GM19455 (cell line): Measurements from ENCODE around the gene C16orf86.

Experiments
- ATAC-seq: cut with Tn5 transposase; IDR thresholded peaks from one replicate; pipeline ENCODE4 v1.9.1; 2021; ENCODE audit not compliant: unreplicated experiment

The C16orf86 gene, protein sequence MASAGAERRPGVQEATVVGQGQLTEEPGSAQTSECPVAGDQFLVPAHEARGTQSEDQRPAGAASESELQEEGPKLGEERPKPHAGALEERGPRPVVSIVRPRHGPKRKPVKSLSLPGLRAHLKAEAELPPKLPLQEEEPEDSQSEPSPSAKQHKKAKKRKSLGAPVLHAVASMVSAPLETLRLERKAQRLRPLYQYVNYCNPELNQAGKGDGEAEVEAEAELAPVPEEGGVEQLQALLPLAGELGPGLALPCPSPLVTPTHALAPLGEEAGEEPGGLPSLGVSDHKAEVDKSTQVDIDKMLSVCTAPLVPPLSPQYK

DNA sequence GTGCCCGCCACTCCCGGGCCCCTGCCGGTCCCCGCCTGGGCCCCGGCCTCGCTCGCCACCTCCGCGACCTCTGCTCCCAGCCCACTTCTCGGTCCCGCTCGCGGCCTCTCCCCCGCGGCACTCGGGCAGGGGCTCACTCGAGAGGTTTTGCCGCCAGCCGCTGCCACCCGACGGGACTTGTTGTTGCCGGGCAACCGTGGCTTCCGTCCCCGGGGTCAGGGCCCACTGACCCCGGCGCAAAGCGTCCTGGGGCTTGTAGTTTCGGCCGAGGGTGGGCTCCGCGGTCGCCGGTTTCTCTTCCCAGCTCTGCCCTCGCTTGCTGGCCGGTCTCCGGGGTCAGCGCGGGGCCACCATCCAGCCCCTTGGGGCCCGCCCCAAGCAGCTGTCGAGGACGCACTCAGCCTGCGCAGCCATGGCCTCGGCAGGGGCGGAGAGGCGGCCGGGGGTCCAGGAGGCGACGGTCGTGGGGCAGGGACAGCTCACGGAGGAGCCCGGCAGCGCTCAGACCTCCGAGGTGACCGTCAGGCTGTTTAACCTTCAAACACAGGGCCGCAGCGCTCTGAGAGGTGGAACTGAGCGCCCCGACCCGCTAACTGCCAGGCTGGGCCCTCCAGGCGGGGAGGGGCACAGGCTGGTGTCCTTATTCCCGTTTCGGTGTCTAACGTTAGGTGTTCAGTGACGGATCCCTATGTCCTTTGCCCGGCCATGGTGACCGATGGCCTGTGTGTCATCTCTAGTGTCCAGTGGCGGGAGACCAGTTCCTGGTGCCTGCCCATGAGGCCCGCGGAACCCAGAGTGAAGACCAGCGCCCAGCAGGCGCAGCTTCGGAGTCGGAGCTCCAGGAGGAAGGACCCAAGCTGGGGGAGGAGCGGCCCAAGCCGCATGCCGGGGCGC lies at the start of gene C16orf86, which contains the start of gene ENKD1:
Gene C16orf86, plus strand, starts transcription at position 256 of the 894 bp plus-strand sequence. Its CDS starts 157 bp downstream, at position 413.
Gene ENKD1, minus strand, starts transcription at position 192 of the 894 bp plus-strand sequence. CDS start 308 bp downstream, outside the sequence.
- ATAC-seq = peak; percentile 60

- ATAC-seq = no peak
Observed at GRCh38 chr16:67628216-67628615, 38.4 kb upstream of the C16orf86 start.

DNA sequence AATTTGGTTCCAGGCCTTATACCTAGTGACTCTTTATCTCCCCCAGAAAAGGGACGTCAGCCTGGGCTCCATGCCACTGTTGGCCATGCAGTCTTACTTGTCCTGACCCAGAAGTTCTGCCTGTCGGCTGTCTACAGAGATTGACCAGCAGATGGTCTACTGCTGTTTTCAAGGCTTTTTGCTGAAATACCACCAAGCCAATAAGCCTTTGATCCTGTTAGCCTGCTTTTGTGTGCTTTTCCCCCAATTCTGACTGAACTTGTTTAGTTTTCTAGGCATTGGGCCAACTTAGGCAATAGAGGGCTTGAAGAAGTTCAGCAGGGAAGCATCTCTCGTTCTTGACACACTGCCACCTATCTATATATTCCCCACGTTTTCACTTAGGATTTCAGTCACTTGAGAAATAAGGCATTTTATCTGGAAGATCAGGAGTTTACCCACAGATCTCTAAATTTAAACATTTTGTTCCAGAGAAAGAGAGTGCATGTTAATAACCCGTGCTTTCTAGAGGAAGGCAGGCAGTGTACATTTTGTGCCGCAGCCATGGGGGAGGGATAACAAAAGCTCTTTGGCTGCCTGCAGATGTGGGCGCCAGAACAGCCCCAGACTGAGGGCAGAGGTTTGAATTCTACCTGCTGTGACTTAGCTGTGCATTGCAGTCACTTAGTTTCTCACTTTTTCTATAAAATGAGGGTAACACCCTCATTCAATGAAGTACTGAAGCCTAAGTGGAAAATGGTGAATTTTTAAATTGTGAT lies 34.0 kb upstream of the C16orf86 start:
- ATAC-seq = no peak

DNA sequence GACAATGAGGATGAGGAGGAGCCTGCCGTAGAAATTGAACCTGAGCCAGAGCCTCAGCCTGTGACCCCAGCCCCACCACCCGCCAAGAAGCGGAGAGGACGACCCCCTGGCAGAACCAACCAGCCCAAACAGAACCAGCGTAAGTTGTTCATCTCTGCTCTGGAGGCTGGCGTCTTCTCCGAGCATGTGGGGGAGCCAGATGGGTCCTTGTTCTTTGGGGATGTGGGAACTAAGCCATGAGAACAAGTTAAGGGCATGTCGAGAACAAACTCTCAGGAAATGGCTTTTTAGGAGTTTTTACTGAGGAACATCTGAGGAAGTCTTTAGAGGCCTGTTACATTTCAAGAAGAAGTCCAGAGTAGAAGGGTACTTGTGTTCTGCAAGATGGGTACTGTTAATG lies 29.9 kb upstream of the C16orf86 start:
- ATAC-seq = no peak

DNA sequence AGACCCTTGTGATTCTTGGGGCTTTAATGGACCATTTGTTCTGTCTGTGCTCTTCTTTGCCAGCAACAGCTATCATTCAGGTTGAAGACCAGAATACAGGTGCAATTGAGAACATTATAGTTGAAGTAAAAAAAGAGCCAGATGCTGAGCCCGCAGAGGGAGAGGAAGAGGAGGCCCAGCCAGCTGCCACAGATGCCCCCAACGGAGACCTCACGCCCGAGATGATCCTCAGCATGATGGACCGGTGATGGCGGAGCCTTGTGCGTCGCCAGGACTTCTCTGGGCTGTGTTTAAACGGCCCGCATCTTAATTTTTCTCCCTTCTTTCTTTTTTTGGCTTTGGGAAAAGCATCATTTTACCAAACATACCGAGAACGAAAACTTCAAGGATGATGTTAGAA lies 29.0 kb upstream of the C16orf86 start:
- ATAC-seq = no peak

- ATAC-seq = no peak
Observed at GRCh38 chr16:67641779-67642708, 24.6 kb upstream of the C16orf86 start.

GRCh38 chr16:67644038-67644437 lies 22.6 kb upstream of the C16orf86 start:
- ATAC-seq = no peak

DNA sequence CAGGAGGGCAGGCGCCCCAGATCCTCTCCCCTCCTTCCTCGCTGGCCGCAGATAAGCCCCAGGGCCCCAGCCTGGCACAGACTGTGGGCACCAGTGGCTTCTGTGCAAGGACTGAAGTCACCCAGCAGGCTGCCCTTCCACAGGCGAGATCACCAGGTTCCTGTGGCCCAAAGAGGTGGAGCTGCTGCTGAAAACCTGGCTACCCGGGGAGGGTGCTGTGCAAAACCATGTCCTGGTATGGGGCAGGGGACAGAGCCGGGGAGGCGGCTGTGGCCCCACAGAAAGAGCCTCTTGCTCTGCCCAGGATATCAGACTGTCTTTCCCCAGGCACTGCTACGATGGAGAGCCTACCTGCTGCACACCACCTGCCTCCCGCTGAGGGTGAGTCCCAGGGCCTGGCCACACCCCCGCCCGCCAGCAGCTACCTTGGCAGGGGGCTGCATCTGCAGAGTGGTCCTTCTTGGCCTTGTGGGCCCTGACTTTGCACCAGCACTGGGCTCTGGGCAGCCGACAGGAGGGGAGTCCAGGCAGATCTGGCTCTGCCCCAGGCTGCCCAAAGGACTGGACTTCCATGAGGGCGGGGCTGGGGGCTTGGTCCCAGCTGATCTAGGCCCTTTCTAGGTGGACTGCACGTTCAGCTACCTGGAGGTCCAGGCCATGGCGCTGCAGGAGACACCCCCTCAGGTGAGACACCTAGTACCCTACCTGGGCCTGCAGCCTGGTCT lies 21.1 kb upstream of the C16orf86 start:
- peak; percentile 6 for ATAC-seq

GRCh38 chr16:67647111-67647651 lies 19.4 kb upstream of the C16orf86 start:
- no peak for ATAC-seq

- ATAC-seq = no peak
Observed at GRCh38 chr16:67647681-67648080, 18.9 kb upstream of the C16orf86 start.

GRCh38 chr16:67648088-67648763 lies 18.4 kb upstream of the C16orf86 start:
- ATAC-seq = no peak

DNA sequence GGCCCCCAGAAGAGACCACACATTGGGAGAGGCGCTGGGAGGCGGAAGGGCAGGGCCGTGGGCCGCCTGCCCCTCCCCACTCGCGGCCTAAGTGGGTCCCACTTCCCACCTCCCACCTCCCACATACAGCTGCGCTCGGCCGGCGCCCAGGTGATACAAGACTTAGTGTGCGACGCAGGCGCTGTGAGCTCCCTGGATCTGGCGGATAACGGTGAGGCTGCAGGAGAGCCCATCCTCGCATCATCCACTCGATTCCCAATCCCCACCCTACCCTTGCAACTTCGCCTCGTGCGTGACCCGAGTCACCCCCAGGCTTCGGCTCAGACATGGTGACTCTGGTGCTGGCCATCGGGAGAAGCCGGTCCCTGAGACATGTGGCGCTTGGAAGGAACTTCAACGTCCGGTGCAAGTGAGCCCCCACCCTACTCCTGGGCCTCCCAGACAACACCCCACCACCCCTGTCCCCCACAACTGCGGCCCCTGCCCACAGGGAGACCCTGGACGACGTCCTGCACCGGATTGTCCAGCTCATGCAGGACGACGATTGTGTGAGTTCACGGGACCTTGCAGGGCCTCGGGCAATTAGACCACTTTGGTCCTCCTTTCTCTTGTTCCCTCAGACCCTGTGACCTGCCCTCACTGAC lies 17.7 kb upstream of the C16orf86 start:
- ATAC-seq = no peak

DNA sequence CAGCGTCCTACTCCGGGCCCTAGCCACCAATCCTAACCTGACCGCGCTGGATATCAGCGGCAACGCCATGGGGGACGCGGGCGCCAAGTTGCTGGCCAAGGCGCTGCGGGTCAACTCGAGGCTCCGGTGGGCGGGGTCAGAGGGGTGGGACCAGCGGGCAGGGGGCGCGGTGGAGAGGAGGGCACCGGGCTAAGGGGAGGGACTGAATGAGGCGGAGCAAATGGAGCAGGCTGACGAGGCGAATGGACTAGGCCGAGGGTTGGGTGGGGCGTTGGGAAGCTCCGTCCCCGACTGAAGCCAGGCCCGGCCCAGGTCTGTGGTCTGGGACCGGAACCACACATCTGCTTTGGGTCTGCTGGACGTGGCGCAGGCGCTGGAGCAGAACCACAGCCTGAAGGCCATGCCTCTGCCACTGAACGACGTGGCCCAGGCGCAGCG lies 17.1 kb upstream of the C16orf86 start:
- no peak for ATAC-seq

- no peak for ATAC-seq
Observed at GRCh38 chr16:67650023-67650422, 16.6 kb upstream of the C16orf86 start.

GRCh38 chr16:67651039-67651438 lies 15.6 kb upstream of the C16orf86 start:
- no peak for ATAC-seq

- ATAC-seq = no peak
Observed at GRCh38 chr16:67651847-67652246, 14.8 kb upstream of the C16orf86 start.

DNA sequence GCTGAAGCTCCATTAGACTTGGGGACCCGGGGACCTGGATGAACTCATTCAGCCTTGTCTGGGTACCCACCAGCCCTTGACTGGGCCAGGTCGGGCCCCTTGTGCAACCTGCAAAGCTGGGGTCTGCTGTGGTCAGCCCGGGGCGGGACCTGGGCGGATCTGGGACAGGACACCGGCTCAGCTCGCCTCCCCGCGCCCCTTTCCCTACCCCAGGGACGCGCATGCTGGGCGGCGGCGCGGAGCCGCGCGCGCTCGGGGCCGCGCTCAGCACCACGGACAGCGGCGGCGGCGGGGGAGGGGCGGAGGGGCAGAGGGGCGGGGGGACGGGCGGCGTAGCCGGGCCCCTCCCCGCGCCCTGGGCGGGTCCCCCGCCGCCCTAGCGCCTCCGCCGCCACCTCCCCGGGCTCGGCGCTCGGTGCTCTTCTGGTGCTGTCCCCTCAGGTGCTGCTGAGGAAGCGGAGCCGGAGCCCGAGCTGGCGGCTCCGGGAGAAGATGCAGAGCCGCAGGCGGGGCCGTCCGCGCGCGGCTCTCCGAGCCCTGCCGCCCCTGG lies 14.0 kb upstream of the C16orf86 start:
- no peak for ATAC-seq
